ENCODE measurements around the gene ABHD2. TPM values are rescaled to one million over a fixed set of nuclear protein-coding genes. Genes with fewer than 3 reads are reported as not detected.

Gene ABHD2
- total RNA-seq, 6 donors from 2014 or later: 84.1 to 230 (median 174) TPM

GRCh38 chr15:89198196-89198595, 109.9 kb downstream of the ABHD2 start:
- no peak for DNase-seq
- no peaks in the 10 kb centered on the region for H3K27me3 ChIP-seq
- WGBS, 2 donors: 83 to 90% methylated on average over 2 of the region's 2 CpGs
- H3K36me3 ChIP-seq: peaks cover 20 to 77% (median 40%) of the 10 kb centered on the region in 4 donors
- peak overlapping the region in 3 of 4 donors; percentile 10 to 49 (median 46) for H3K27ac ChIP-seq
- no peak for TF ChIP-seq CTCF (IDR thresholded peaks at IDR 0.05)
- TF ChIP-seq EP300 (IDR thresholded peaks at IDR 0.05): no peak
- TF ChIP-seq POLR2A (IDR thresholded peaks at IDR 0.05): no peak
- no peak for TF ChIP-seq POLR2AphosphoS5 (IDR thresholded peaks at IDR 0.05)
- ATAC-seq (ENCODE audit: low FRiP score in 2 of 2): no peak
- H3K4me1 ChIP-seq: peaks cover 0 to 17% (median 0%) of the 10 kb centered on the region in 4 donors
- H3K4me3 ChIP-seq: no peak overlapping the region
- no peaks in the 10 kb centered on the region for H3K9me3 ChIP-seq

- Histone ChIP-seq H3K4me3 (no peak overlapping the region), H3K36me3 (peaks cover 16 to 70% (median 33%) of the 10 kb centered on the region in 4 donors), H3K4me1 (peaks cover 0 to 17% (median 0%) of the 10 kb centered on the region in 4 donors), H3K27ac (no peak overlapping the region), H3K9me3 (no peaks in the 10 kb centered on the region), H3K27me3 (no peaks in the 10 kb centered on the region)
- DNase-seq (no peak), ATAC-seq (ENCODE audit: low FRiP score in 2 of 2) (no peak)
- WGBS, 2 donors: 88 to 94% methylated on average over 3 of the region's 3 CpGs
- TF ChIP-seq POLR2AphosphoS5 (IDR thresholded peaks at IDR 0.05): no peak
- TF ChIP-seq EP300 (IDR thresholded peaks at IDR 0.05): no peak
- TF ChIP-seq POLR2A (IDR thresholded peaks at IDR 0.05): no peak
- no peak for TF ChIP-seq CTCF (IDR thresholded peaks at IDR 0.05)
Observed at GRCh38 chr15:89198934-89199333, 110.7 kb downstream of the ABHD2 start.

GRCh38 chr15:89199746-89200145, 111.5 kb downstream of the ABHD2 start:
- Histone ChIP-seq H3K36me3 (peaks cover 11 to 62% (median 25%) of the 10 kb centered on the region in 4 donors), H3K9me3 (no peaks in the 10 kb centered on the region), H3K4me3 (no peak overlapping the region), H3K27me3 (no peaks in the 10 kb centered on the region), H3K4me1 (peaks cover 0 to 17% (median 0%) of the 10 kb centered on the region in 4 donors), H3K27ac (no peak overlapping the region)
- TF ChIP-seq POLR2A (IDR thresholded peaks at IDR 0.05) (no peak), EP300 (IDR thresholded peaks at IDR 0.05) (no peak), CTCF (IDR thresholded peaks at IDR 0.05) (no peak), POLR2AphosphoS5 (IDR thresholded peaks at IDR 0.05) (no peak)
- DNase-seq (no peak), ATAC-seq (ENCODE audit: low FRiP score in 2 of 2) (no peak)
- 64 to 66% methylated on average over 6 of the region's 6 CpGs for WGBS, 2 donors

- ATAC-seq (ENCODE audit: low FRiP score in 2 of 2) (no peak), DNase-seq (peak in 1 of 2 donors; percentile 69)
- TF ChIP-seq POLR2AphosphoS5 (IDR thresholded peaks at IDR 0.05): no peak
- TF ChIP-seq POLR2A (IDR thresholded peaks at IDR 0.05): no peak
- no peak for TF ChIP-seq CTCF (IDR thresholded peaks at IDR 0.05)
- no peak for TF ChIP-seq EP300 (IDR thresholded peaks at IDR 0.05)
- peaks cover 0 to 17% (median 0%) of the 10 kb centered on the region in 4 donors for H3K4me1 ChIP-seq
- no peak overlapping the region for H3K4me3 ChIP-seq
- 95 to 97% methylated on average over 12 of the region's 12 CpGs for WGBS, 2 donors
- no peak overlapping the region for H3K27ac ChIP-seq
- H3K36me3 ChIP-seq: peaks cover 7 to 57% (median 21%) of the 10 kb centered on the region in 4 donors
- no peaks in the 10 kb centered on the region for H3K27me3 ChIP-seq
- no peaks in the 10 kb centered on the region for H3K9me3 ChIP-seq
Observed at GRCh38 chr15:89200182-89200581, 111.9 kb downstream of the ABHD2 start.

GRCh38 chr15:89201465-89202005, 113.3 kb downstream of the ABHD2 start:
- H3K4me1 ChIP-seq: peaks cover 0 to 14% (median 0%) of the 10 kb centered on the region in 4 donors
- no peaks in the 10 kb centered on the region for H3K9me3 ChIP-seq
- ATAC-seq (ENCODE audit: low FRiP score in 2 of 2) (no peak), DNase-seq (peak in 1 of 2 donors; percentile 69)
- no peak overlapping the region for H3K27ac ChIP-seq
- TF ChIP-seq CTCF (IDR thresholded peaks at IDR 0.05) (no peak), EP300 (IDR thresholded peaks at IDR 0.05) (no peak)
- no peaks in the 10 kb centered on the region for H3K27me3 ChIP-seq
- 88 to 93% methylated on average over 20 of the region's 20 CpGs for WGBS, 2 donors
- H3K36me3 ChIP-seq: peaks cover 3 to 45% (median 13%) of the 10 kb centered on the region in 4 donors
- H3K4me3 ChIP-seq: no peak overlapping the region

Measured in upper lobe of left lung (tissue), 6 donors.